Neural cell (in vitro differentiated cells): ENCODE measurements around the gene ZXDC.

ENCODE experiments used
- EP300 ChIP-seq: fragments of 450-650 bp; conservative IDR thresholded peaks from 2 replicates; pipeline ENCODE4 v1.6.1; 2014; ENCODE audit warnings: antibody characterized with exemption, mild to moderate bottlenecking, moderate library complexity; ENCODE audit not compliant: poor library complexity, severe bottlenecking
- EZH2 ChIP-seq: fragments of 200-600, 300-800 bp; shearing (Covaris generic), sonication (generic); IDR thresholded peaks from 2 replicates; pipeline ENCODE4 v1.6.1; 2014; ENCODE audit warnings: antibody characterized with exemption, low read length, borderline replicate concordance, mild to moderate bottlenecking; ENCODE audit not compliant: insufficient read depth, poor library complexity, severe bottlenecking
- POLR2AphosphoS5 ChIP-seq: IDR thresholded peaks from 2 replicates; pipeline ENCODE4 v1.6.1; 2012
- RAD21 ChIP-seq: fragments of 450-650 bp; conservative IDR thresholded peaks from 2 replicates; pipeline ENCODE4 v1.6.1; 2014; ENCODE audit warnings: antibody characterized with exemption, mild to moderate bottlenecking, moderate library complexity
- SMC3 ChIP-seq: fragments of 450-650 bp; conservative IDR thresholded peaks from 2 replicates; pipeline ENCODE4 v1.6.1; 2014; ENCODE audit warnings: antibody characterized with exemption, mild to moderate bottlenecking, moderate library complexity; ENCODE audit not compliant: poor library complexity
- TAF1 ChIP-seq: IDR thresholded peaks from 2 replicates; pipeline ENCODE4 v1.6.1; 2012; ENCODE audit warnings: low read depth
- TF ChIP-seq, protein P1 (sequence below): fragments of 450-650 bp; IDR thresholded peaks from 2 replicates; pipeline ENCODE4 v1.5.1; 2014; ENCODE audit warnings: antibody characterized with exemption, mild to moderate bottlenecking, moderate library complexity; ENCODE audit not compliant: poor library complexity, severe bottlenecking
- TF ChIP-seq, protein P2 (sequence below): IDR thresholded peaks from 2 replicates; pipeline ENCODE4 v1.6.1; 2012; ENCODE audit warnings: borderline replicate concordance

GRCh38 chr3:126449621-126450051 lies 26.1 kb downstream of the ZXDC start:
- TF ChIP-seq, protein P1, sequence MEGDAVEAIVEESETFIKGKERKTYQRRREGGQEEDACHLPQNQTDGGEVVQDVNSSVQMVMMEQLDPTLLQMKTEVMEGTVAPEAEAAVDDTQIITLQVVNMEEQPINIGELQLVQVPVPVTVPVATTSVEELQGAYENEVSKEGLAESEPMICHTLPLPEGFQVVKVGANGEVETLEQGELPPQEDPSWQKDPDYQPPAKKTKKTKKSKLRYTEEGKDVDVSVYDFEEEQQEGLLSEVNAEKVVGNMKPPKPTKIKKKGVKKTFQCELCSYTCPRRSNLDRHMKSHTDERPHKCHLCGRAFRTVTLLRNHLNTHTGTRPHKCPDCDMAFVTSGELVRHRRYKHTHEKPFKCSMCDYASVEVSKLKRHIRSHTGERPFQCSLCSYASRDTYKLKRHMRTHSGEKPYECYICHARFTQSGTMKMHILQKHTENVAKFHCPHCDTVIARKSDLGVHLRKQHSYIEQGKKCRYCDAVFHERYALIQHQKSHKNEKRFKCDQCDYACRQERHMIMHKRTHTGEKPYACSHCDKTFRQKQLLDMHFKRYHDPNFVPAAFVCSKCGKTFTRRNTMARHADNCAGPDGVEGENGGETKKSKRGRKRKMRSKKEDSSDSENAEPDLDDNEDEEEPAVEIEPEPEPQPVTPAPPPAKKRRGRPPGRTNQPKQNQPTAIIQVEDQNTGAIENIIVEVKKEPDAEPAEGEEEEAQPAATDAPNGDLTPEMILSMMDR, result no peak
- TF ChIP-seq POLR2AphosphoS5, result no peak
- TF ChIP-seq, protein P2, sequence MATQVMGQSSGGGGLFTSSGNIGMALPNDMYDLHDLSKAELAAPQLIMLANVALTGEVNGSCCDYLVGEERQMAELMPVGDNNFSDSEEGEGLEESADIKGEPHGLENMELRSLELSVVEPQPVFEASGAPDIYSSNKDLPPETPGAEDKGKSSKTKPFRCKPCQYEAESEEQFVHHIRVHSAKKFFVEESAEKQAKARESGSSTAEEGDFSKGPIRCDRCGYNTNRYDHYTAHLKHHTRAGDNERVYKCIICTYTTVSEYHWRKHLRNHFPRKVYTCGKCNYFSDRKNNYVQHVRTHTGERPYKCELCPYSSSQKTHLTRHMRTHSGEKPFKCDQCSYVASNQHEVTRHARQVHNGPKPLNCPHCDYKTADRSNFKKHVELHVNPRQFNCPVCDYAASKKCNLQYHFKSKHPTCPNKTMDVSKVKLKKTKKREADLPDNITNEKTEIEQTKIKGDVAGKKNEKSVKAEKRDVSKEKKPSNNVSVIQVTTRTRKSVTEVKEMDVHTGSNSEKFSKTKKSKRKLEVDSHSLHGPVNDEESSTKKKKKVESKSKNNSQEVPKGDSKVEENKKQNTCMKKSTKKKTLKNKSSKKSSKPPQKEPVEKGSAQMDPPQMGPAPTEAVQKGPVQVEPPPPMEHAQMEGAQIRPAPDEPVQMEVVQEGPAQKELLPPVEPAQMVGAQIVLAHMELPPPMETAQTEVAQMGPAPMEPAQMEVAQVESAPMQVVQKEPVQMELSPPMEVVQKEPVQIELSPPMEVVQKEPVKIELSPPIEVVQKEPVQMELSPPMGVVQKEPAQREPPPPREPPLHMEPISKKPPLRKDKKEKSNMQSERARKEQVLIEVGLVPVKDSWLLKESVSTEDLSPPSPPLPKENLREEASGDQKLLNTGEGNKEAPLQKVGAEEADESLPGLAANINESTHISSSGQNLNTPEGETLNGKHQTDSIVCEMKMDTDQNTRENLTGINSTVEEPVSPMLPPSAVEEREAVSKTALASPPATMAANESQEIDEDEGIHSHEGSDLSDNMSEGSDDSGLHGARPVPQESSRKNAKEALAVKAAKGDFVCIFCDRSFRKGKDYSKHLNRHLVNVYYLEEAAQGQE, result no peak
- no peak for TF ChIP-seq EZH2
- no peak for TF ChIP-seq RAD21
- no peak for TF ChIP-seq SMC3
- no peak for TF ChIP-seq TAF1
- no peak for TF ChIP-seq EP300
